ENCODE measurements around the gene RREB1. TPM values are rescaled to one million over a fixed set of nuclear protein-coding genes. Genes with fewer than 3 reads are reported as not detected.
A peak's percentile ranks its signal among the peaks of the same experiment; 100 is the strongest.

RREB1 gene
- total RNA-seq, 2 experiments from 2014 or later: 14.7 to 18.1 TPM

DNA sequence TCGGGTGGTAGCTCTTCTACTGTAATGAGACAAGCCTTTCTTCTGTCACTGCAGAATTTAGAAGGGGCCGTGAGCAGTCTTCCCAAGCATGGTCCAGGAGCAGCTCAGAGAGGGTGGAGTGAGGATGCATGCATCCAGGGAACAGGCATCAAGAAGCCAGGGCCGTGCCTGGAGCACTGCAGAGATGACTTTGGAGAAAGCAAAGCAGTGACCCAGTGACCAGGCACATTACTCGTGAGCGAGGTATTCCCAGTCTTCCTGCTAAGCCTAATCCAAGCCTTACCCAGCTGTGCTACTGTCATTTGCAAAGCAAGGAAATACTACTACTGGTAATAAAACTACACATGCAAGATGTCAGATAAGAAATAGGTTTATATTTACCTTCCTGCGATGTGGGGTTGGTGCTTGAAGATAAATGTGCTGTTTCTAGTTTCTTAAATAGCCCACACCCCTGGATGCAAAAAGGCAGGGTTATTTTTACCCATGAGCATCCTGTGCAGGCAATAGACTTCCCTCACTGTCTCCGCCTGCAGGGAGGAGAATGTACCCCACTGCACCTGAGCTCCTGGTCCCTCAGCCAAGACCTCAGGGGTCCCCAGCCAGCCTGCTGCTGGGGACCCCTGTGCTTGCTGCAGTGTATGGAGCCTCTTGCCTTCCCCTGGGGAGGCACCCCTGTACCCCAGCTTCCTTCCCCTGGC lies 142.3 kb downstream of the RREB1 start:
- Mint-ChIP-seq H3K27me3 (no peaks in the 10 kb centered on the region), H3K9me3 (ENCODE audit: low read depth) (no peaks in the 10 kb centered on the region), H3K36me3 (ENCODE audit: low read depth) (peaks cover 17% of the 10 kb centered on the region), H3K4me1 (no peaks in the 10 kb centered on the region), H3K27ac (no peak overlapping the region), H3K4me3 (no peak overlapping the region)
- DNase-seq (no peak), ATAC-seq (no peak)
- ChIA-PET CTCF (interaction anchor here (1.6 to 4.0 kb wide), 2 partner anchors 9 to 25 kb away, joined by 6 to 12 read pairs; no protein-coding TSS in a partner anchor), POLR2A (no interaction called here)
- intact Hi-C loops (cut with DNase I, micrococcal nuclease): loop anchor here in 1 of 2 experiments (10.0 kb wide), 1 partner anchor 335 kb away; no protein-coding TSS in a partner anchor

DNA sequence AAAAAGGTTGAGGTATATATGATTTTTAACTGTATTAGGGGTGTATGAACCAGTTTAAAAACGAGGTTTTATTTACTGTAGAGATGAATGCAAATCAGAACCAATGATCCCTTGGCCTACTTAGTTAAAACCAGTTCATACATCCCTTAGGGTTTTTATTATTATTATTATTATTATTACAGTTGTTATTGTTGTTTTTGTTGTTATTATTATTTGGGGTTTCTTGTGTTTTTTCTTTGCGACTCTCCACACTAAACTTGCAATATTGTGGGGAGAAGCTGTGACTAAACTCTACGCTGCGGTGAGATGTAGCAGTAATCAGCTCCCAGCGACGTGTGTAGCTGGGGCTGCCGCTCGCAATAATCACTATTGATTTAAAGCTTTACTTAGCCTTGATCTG lies 143.1 kb downstream of the RREB1 start:
- no peak overlapping the region for H3K27ac Mint-ChIP-seq
- no peak for ATAC-seq
- peaks cover 3% of the 10 kb centered on the region for H3K9me3 Mint-ChIP-seq (ENCODE audit: low read depth)
- H3K4me3 Mint-ChIP-seq: no peak overlapping the region
- H3K27me3 Mint-ChIP-seq: no peaks in the 10 kb centered on the region
- no peak for DNase-seq
- ChIA-PET CTCF (interaction anchor here (1.1 to 4.0 kb wide), 2 partner anchors 9 to 12 kb away, joined by 3 to 12 read pairs; no protein-coding TSS in a partner anchor), POLR2A (no interaction called here)
- no peaks in the 10 kb centered on the region for H3K4me1 Mint-ChIP-seq
- intact Hi-C loops (cut with DNase I, micrococcal nuclease): no loop called here
- peaks cover 17% of the 10 kb centered on the region for H3K36me3 Mint-ChIP-seq (ENCODE audit: low read depth)

DNA sequence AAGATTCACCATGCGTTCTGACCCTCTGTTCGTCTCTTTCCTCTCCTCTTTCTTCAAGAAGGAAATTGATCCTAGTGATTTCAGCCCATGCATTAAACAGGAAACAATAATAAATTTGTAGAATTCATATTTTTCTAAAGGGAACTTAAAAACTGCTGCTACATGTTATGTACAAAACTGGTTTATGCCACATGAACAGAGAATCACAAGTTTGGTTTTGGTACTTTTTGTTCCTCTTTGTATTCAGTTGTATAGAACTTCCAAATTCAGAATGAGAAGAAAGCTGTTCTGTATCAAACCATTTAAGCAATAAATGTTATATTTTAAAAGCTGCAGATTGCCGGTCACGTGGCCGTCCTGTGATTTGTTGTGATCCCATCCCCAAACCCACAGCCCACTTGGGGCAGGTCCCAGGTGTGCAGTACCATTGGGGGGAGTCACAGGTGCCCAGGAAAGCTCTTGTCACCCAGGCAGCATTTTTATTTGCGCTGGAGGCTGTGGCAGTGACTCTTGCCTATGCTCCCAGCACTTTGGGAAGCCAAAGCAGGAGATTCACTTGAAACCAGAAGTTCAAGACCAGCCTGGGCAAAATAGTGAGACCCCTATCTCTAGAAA lies 144.0 kb downstream of the RREB1 start:
- DNase-seq (no peak), ATAC-seq (no peak)
- Mint-ChIP-seq H3K36me3 (ENCODE audit: low read depth) (peaks cover 19% of the 10 kb centered on the region), H3K27me3 (no peaks in the 10 kb centered on the region), H3K4me3 (no peak overlapping the region), H3K4me1 (no peaks in the 10 kb centered on the region), H3K9me3 (ENCODE audit: low read depth) (peaks cover 3% of the 10 kb centered on the region), H3K27ac (no peak overlapping the region)
- POLR2A ChIA-PET: no interaction called here
- intact Hi-C loops (cut with DNase I, micrococcal nuclease): no loop called here
- CTCF ChIA-PET: interaction anchor here (0.7 to 4.0 kb wide), 4 partner anchors 10 to 1021 kb away, joined by 3 to 12 read pairs (median 3); no protein-coding TSS in a partner anchor

DNA sequence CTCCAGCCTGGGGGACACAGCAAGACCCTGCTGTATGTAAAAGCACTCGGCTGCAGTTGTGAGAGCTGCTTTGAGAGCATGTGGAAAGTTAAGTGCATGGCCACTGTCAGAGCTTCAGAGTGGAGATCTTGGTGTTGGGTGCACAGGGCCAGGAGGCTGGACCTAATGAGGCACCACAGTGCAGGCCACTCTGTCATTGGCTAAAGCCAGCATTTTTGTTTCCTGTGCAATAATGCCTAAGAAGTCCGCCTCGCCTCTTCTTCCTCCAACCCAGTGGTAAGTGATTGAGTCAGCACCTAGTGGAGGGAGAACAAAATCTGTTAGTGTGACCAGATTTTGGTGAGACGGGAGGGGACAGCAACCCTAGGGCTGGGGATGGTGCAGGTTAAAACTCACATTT lies 144.6 kb downstream of the RREB1 start:
- peaks cover 3% of the 10 kb centered on the region for H3K9me3 Mint-ChIP-seq (ENCODE audit: low read depth)
- H3K4me3 Mint-ChIP-seq: no peak overlapping the region
- peaks cover 17% of the 10 kb centered on the region for H3K36me3 Mint-ChIP-seq (ENCODE audit: low read depth)
- ChIA-PET CTCF (interaction anchor here (0.7 to 4.0 kb wide), 3 partner anchors 11 to 1022 kb away, joined by 3 to 12 read pairs (median 3); no protein-coding TSS in a partner anchor), POLR2A (no interaction called here)
- no peak overlapping the region for H3K27ac Mint-ChIP-seq
- intact Hi-C loops (cut with DNase I, micrococcal nuclease): no loop called here
- ATAC-seq: no peak
- H3K4me1 Mint-ChIP-seq: no peaks in the 10 kb centered on the region
- DNase-seq: no peak
- no peaks in the 10 kb centered on the region for H3K27me3 Mint-ChIP-seq

DNA sequence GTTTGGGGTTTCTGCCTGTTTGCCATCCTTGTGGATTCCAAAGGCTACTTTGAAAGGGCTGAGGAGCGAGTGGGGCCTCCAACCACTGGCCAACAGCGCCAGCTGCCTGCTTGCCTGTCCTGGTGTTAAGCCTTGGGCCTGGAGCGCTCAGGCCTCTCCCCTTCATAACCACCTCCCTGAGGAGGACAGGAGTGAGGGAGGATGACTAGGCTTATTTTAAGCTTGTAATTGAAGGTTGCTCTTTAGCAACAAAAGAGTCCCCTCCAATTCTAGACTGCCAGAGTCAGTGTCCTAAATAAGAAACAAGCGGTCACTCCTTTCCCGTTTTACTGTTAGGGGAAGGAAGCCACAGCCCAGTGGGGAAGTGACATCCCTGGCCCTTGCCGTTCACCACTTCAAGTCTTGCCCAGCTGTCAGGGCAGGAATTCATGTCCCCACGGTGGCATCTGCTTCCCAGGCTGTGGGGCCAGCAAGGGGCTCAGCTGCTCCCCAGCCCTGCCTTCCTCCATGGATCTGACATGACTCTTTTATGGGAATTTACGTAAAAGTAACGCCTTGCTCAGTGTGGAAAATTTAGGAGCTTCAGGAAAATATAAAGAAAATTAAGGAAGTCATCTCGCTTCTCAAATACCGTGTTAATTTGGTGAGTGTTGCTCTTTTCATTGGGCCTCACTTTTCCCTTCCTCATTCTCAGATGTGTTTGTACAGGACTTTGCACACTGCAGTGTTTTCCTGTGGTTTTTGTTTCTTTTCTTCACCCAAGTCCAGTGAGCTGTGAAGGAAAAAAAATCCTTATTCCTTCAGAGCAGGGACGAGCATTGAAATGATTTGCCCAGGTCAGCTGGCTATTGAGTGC lies 147.4 kb downstream of the RREB1 start:
- no peak overlapping the region for H3K27ac Mint-ChIP-seq
- POLR2A ChIA-PET: no interaction called here
- ATAC-seq (no peak), DNase-seq (no peak)
- H3K4me3 Mint-ChIP-seq: no peak overlapping the region
- CTCF ChIA-PET: interaction anchor here (0.6 to 1.3 kb wide), 2 partner anchors 20 to 269 kb away, joined by 3 to 4 read pairs; no protein-coding TSS in a partner anchor
- intact Hi-C loops (cut with DNase I, micrococcal nuclease): no loop called here
- no peaks in the 10 kb centered on the region for H3K4me1 Mint-ChIP-seq
- peaks cover 7% of the 10 kb centered on the region for H3K36me3 Mint-ChIP-seq (ENCODE audit: low read depth)
- peaks cover 3% of the 10 kb centered on the region for H3K9me3 Mint-ChIP-seq (ENCODE audit: low read depth)
- H3K27me3 Mint-ChIP-seq: peaks cover 8% of the 10 kb centered on the region

DNA sequence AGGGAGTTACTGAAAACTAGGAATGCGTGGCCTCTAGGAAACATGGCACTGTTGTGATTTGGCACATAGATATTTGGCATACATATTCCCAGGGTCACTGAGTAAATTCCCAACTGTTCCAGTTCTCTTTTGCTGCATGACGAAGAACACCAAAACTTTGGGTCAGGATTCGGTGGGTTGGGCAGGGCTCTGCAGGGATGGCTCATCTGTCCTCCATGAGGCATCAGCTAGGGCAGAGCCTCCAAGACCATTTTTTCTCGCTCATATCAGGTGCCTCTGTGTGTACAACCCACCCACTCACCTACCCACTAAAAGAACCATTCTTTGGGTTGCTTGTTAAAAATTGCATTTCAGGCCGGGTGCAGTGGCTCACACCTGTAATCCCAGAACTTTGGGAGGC lies 148.2 kb downstream of the RREB1 start:
- ChIA-PET CTCF (interaction anchor here (0.7 to 1.3 kb wide), 2 partner anchors 20 to 82 kb away, joined by 3 to 4 read pairs; no protein-coding TSS in a partner anchor), POLR2A (no interaction called here)
- intact Hi-C loops (cut with DNase I, micrococcal nuclease): no loop called here
- Mint-ChIP-seq H3K27me3 (peaks cover 15% of the 10 kb centered on the region), H3K36me3 (ENCODE audit: low read depth) (peaks cover 4% of the 10 kb centered on the region), H3K27ac (no peak overlapping the region), H3K4me3 (no peak overlapping the region), H3K9me3 (ENCODE audit: low read depth) (peaks cover 3% of the 10 kb centered on the region), H3K4me1 (peaks cover 7% of the 10 kb centered on the region)
- DNase-seq: no peak
- no peak for ATAC-seq

DNA sequence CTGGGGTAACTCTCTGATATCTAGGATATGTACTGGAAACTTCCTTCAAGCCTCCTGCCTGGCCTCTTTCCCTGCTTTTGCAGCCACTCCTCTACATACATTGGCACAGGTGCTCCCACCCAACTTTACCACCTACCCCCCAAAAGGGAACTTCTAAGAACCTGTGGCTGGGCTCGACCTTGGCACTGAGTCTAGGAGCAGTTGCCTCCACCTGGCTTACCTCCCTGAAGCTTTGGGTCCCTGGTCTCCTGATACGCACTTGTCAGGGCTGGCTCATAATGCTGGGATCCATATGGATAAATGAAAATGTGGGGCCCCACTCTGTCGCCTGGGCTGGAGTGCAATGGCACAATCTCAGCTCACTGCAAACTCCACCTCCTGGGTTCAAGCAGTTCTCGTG lies 149.0 kb downstream of the RREB1 start:
- Mint-ChIP-seq H3K27ac (no peak overlapping the region), H3K4me1 (peaks cover 12% of the 10 kb centered on the region), H3K9me3 (ENCODE audit: low read depth) (peaks cover 3% of the 10 kb centered on the region), H3K36me3 (ENCODE audit: low read depth) (peaks cover 2% of the 10 kb centered on the region), H3K27me3 (peaks cover 15% of the 10 kb centered on the region), H3K4me3 (no peak overlapping the region)
- ChIA-PET CTCF (interaction anchor here (0.6 kb wide), 1 partner anchor 331 kb away, joined by 4 read pairs; no protein-coding TSS in a partner anchor), POLR2A (no interaction called here)
- ATAC-seq (no peak), DNase-seq (no peak)
- intact Hi-C loops (cut with DNase I, micrococcal nuclease): no loop called here

DNA sequence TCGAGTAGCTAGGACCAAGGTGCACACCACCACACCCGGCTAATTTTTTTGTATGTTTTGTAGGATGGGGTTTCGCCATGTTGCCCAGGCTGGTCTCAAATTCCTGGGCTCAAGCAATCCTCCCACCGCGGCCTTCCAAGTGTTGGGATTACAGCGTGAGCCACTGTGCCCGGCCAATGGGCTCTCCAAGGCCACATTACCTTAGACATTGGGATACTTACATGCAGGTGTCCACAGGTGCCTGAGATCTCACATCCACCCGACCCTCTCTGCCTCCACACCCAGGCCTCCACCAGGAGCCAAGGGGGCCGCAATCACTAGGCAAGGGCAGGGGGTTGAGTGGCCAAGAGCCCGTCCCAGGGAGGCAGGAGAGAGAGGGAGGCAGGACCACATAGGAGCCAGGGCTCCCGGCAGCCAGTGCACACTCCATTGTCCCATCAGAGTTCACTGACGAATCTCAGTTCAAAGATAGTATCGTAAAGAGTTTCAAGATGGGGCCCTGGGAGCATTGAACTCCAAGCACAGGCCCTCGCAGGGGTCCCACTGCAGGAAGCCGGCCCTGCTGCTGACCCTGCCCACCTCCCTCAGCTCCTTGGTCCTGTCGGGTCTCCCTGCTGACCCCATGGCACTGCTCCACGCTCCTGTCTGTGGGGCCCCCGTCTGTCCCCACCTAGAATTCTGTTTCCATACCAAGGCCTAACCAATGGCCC lies 149.9 kb downstream of the RREB1 start:
- POLR2A ChIA-PET: no interaction called here

DNA sequence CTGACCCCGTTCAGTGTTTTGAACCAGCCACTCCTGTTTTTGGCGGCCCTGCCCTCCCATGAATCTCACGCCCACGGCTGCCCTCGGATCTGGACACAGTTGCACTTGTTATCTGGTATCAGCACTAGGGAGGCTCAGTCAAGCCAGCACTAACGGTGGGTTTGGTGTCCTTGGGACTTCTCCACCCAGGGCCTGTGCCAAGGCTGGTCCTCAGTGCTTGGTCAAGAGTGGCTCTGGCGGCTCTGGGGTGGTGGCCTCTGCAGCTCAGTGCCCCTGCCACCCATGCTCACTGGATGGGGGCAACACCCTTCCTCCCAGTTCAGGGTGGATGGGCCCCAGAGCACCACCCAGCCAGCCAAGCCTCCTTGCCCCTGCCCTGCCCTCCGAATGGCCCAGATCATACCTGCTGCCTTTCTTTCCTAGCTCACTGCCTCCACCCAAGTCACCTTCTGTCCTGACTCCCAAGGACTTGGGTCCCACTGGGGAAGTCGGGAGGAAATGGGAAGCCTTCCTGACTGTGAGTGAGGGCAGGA lies 150.5 kb downstream of the RREB1 start:
- ChIA-PET POLR2A (no interaction called here), CTCF (interaction anchor here (0.8 kb wide), 1 partner anchor 562 kb away, joined by 4 read pairs; no protein-coding TSS in a partner anchor)
- Mint-ChIP-seq H3K36me3 (ENCODE audit: low read depth) (peaks cover 2% of the 10 kb centered on the region), H3K9me3 (ENCODE audit: low read depth) (peaks cover 3% of the 10 kb centered on the region), H3K4me3 (no peak overlapping the region), H3K27me3 (peaks cover 21% of the 10 kb centered on the region), H3K27ac (no peak overlapping the region), H3K4me1 (peaks cover 12% of the 10 kb centered on the region)
- DNase-seq (no peak), ATAC-seq (no peak)
- intact Hi-C loops (cut with DNase I, micrococcal nuclease): no loop called here

More for the DNA sequence above, 149.9 kb downstream of the RREB1 start:
- ATAC-seq: no peak
- intact Hi-C loops (cut with DNase I, micrococcal nuclease): no loop called here
- DNase-seq: no peak
- Mint-ChIP-seq H3K27ac (no peak overlapping the region), H3K4me3 (no peak overlapping the region), H3K36me3 (ENCODE audit: low read depth) (peaks cover 2% of the 10 kb centered on the region), H3K9me3 (ENCODE audit: low read depth) (peaks cover 3% of the 10 kb centered on the region), H3K4me1 (peaks cover 12% of the 10 kb centered on the region), H3K27me3 (peaks cover 21% of the 10 kb centered on the region)
- CTCF ChIA-PET: interaction anchor here (0.8 kb wide), 1 partner anchor 561 kb away, joined by 4 read pairs; no protein-coding TSS in a partner anchor

DNA sequence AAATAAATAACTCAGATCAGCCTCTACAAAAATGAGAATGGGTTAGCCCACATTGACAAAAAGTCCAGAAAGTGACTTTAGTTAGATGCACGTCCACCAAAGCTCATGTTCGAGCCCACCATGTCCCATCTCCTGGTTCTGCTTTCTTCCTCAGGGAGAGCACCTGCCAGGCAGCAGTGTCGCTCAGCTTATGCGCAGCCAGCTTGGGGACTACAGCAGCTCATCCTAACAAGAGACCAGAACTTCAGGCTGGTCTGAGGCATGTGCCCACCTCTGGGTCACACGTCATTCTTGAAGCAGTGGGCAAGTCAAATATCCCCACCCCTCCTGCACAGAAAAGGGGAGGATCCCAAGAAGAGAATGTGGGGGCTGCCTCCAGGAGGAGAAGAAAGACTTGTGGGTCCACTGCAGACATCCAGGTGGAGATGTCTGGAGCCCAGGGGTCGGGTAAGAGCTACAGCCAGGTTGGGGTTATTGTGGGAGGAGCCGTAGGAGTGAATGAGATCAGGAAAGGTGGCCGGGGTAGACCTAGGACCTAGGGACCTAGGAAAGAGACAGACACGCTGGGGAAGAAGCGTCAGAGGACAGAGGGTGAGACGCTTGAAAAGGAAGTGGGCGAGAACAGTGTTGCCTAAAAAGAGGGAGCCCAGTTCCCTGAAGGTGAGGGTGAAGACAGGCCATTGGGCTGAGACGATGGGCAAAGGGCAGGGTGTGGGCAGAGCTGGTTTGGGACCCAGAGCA lies 152.7 kb downstream of the RREB1 start:
- ATAC-seq (no peak), DNase-seq (no peak)
- peak overlapping the region; percentile 20 for H3K27ac Mint-ChIP-seq
- ChIA-PET CTCF (interaction anchor here (1.8 kb wide), 1 partner anchor 15 kb away, joined by 9 read pairs; no protein-coding TSS in a partner anchor), POLR2A (interaction anchor here (0.8 kb wide), 1 partner anchor 15 kb away, joined by 3 read pairs; no protein-coding TSS in a partner anchor)
- H3K9me3 Mint-ChIP-seq (ENCODE audit: low read depth): peaks cover under 1% of the 10 kb centered on the region
- intact Hi-C loops (cut with DNase I, micrococcal nuclease): no loop called here
- H3K27me3 Mint-ChIP-seq: peaks cover 21% of the 10 kb centered on the region
- peaks cover 2% of the 10 kb centered on the region for H3K36me3 Mint-ChIP-seq (ENCODE audit: low read depth)
- peaks cover 12% of the 10 kb centered on the region for H3K4me1 Mint-ChIP-seq
- H3K4me3 Mint-ChIP-seq: peak overlapping the region; percentile 79
